B cell (primary cell): ENCODE measurements around the gene BLOC1S1. TPM values are rescaled to one million over a fixed set of nuclear protein-coding genes. Genes with fewer than 3 reads are reported as not detected.
A peak's percentile ranks its signal among the peaks of the same experiment; 100 is the strongest.

Experiments
- ATAC-seq: fragments of 200-7000 bp; cut with Tn5 transposase; one replicate; pipeline ENCODE4 v1.10.0; 2021; ENCODE audit warnings: low read depth, mild to moderate bottlenecking, moderate number of reproducible peaks, moderate library complexity
- CTCF ChIA-PET: fragments of 350-600 bp; sonication (Branson Sonifier 250); formaldehyde crosslinking; loops from one replicate; lab custom pipeline; 2021; ENCODE audit warnings: antibody characterized with exemption, inconsistent platforms; lab: Charles Lee
- POLR2A ChIA-PET: fragments of 350-600 bp; sonication (Branson Sonifier 250); formaldehyde crosslinking; loops from one replicate; lab custom pipeline; 2021; ENCODE audit warnings: antibody characterized with exemption; lab: Charles Lee
- DNase-seq: peaks from one replicate; pipeline ENCODE4 v3.0.0; 2013
- H2AFZ ChIP-seq: 2 replicates; pipeline ENCODE4 v1.6.1; 2012; ENCODE audit warnings: mild to moderate bottlenecking, low read depth, low read length; ENCODE audit not compliant: insufficient read depth, poor library complexity, severe bottlenecking
- H3K27ac ChIP-seq, 2 donors: 1 replicate in 1 of 2; 2 replicates in 1 of 2; pipeline ENCODE4 v1.5.1; 2012 to 2013; ENCODE audit warnings: low read length in 2 of 2, mild to moderate bottlenecking in 2 of 2, moderate library complexity in 1 of 2
- H3K27me3 ChIP-seq, 4 experiments: fragments of 200-600 bp in 1 of 4; sonication (generic) in 1 of 4; replicated peaks in 1 of 4; 1 replicate in 2 of 4; 2 replicates in 2 of 4; pipeline versions ENCODE4 v1.6.1 to v1.7.0; 2013 to 2016; ENCODE audit warnings: low read length in 3 of 4, mild to moderate bottlenecking in 2 of 4, mixed read lengths in 1 of 4, moderate library complexity in 1 of 4; ENCODE audit not compliant: insufficient read depth in 4 of 4, control insufficient read depth in 3 of 4; ENCODE audit errors: control extremely low read depth in 1 of 4
- H3K36me3 ChIP-seq, 2 experiments: replicated peaks in 1 of 2; 1 replicate in 1 of 2; 2 replicates in 1 of 2; pipeline versions ENCODE4 v1.6.1 to v1.7.1; 2013; ENCODE audit warnings: low read length in 1 of 2; ENCODE audit not compliant: insufficient read depth in 2 of 2, control insufficient read depth in 1 of 2; ENCODE audit errors: control extremely low read depth in 1 of 2, extremely low read depth in 1 of 2
- H3K4me1 ChIP-seq, 2 donors: fragments of 200-600 bp in 1 of 2; sonication (generic) in 1 of 2; 1 replicate in 1 of 2; 2 replicates in 1 of 2; pipeline versions ENCODE4 v1.5.1 to v1.6.1; 2013 to 2017; ENCODE audit warnings: low read length in 2 of 2; ENCODE audit not compliant: control insufficient read depth in 2 of 2, insufficient read depth in 2 of 2
- H3K4me2 ChIP-seq: replicated peaks from 2 replicates; pipeline ENCODE3; 2012; ENCODE audit warnings: mild to moderate bottlenecking, low read depth, low read length; ENCODE audit not compliant: poor library complexity, severe bottlenecking
- H3K4me3 ChIP-seq, 5 experiments: fragments of 200-600 bp in 1 of 5; sonication (generic) in 1 of 5; 1 replicate in 3 of 5; 2 replicates in 2 of 5; pipeline versions ENCODE4 v1.5.1 to v1.7.0; 2011 to 2016; ENCODE audit warnings: low read length in 4 of 5, mild to moderate bottlenecking in 4 of 5, low read depth in 2 of 5, control low read depth in 1 of 5, moderate library complexity in 1 of 5; ENCODE audit not compliant: insufficient read depth in 1 of 5; ENCODE audit errors: control extremely low read depth in 1 of 5, extremely low read depth in 1 of 5
- H3K79me2 ChIP-seq: fragments of 200-600 bp; sonication (generic); one replicate; pipeline ENCODE4 v1.6.0; 2016; ENCODE audit warnings: low read length; ENCODE audit not compliant: control insufficient read depth, insufficient read depth
- H3K9ac ChIP-seq: fragments of 200-600 bp; sonication (generic); 2 replicates; pipeline ENCODE4 v1.6.1; 2017; ENCODE audit warnings: mild to moderate bottlenecking, low read length, moderate library complexity
- H3K9me3 ChIP-seq, 3 donors: one replicate each; pipeline versions ENCODE4 v1.6.1 to v1.7.1; 2013; ENCODE audit warnings: low read length in 2 of 3; ENCODE audit not compliant: control insufficient read depth in 2 of 3, insufficient read depth in 1 of 3; ENCODE audit errors: control extremely low read depth in 1 of 3
- H4K20me1 ChIP-seq: 2 replicates; pipeline ENCODE4 v1.6.0; 2012; ENCODE audit warnings: mild to moderate bottlenecking, low read length; ENCODE audit not compliant: insufficient read depth, control insufficient read depth, poor library complexity, severe bottlenecking
- H3K27ac Mint-ChIP-seq: one replicate; pipeline ENCODE4 v1.8.0; 2021; ENCODE audit warnings: mixed read lengths
- H3K27me3 Mint-ChIP-seq: one replicate; pipeline ENCODE4 v1.8.0; 2021; ENCODE audit warnings: mixed read lengths
- H3K4me1 Mint-ChIP-seq: one replicate; pipeline ENCODE4 v1.8.0; 2021; ENCODE audit warnings: mixed read lengths
- H3K4me3 Mint-ChIP-seq: one replicate; pipeline ENCODE4 v1.8.0; 2021; ENCODE audit warnings: mixed read lengths
- H3K9me3 Mint-ChIP-seq: one replicate; pipeline ENCODE4 v1.8.0; 2022; ENCODE audit warnings: mixed read lengths; ENCODE audit not compliant: insufficient read depth
- CTCF ChIP-seq: fragments of 200-600 bp; IDR thresholded peaks from one replicate; pipeline ENCODE4 v1.8.0; 2022; ENCODE audit warnings: antibody characterized with exemption, mild to moderate bottlenecking
- EZH2 ChIP-seq: IDR thresholded peaks from 2 replicates; pipeline ENCODE4 v1.6.1; 2012; ENCODE audit warnings: borderline replicate concordance, low read depth, mild to moderate bottlenecking, moderate library complexity, low read length; ENCODE audit not compliant: insufficient read depth, poor library complexity, severe bottlenecking
- WGBS: methylation state at CpG from one replicate; pipeline ENCODE4 v1.1.5; 2013; ENCODE audit warnings: missing lambda C conversion rate; ENCODE audit not compliant: insufficient coverage; 5-methylcytosine and 5-hydroxymethylcytosine counted together
- intact Hi-C: fragments of 100-400 bp; cut with micrococcal nuclease; formaldehyde crosslinking; loops from one replicate; pipeline ENCODE4 v1.10.0; 2022
- polyA plus RNA-seq: library from polyadenylated mRNA; depleted of rRNA; stranded (reverse); fragments of >200 nt; gene quantifications from 2 replicates; pipeline ENCODE4 v1.2.3, GENCODE V29; 2012
- total RNA-seq, 2 donors: library from RNA; stranded (reverse); fragments of 120-200 nt in 1 of 2; gene quantifications; 1 replicate in 1 of 2; 2 replicates in 1 of 2; pipeline versions ENCODE4 v1.2.3 to v1.2.4, GENCODE V29; 2013 to 2022

The BLOC1S1 gene
- total and polyA plus RNA-seq, 2 donors (not counting 1 experiment from before 2014, with no cell fraction given) = 71.1 to 229 TPM

GRCh38 chr12:55717011-55718007 is 1.5 kb downstream of the BLOC1S1 start:
- POLR2A ChIA-PET = interaction anchor here (1.1 to 2.0 kb wide), 3 partner anchors 11 to 209 kb away, joined by 3 to 6 read pairs (median 3); partner anchors contain the start of gene CD63
- TF ChIP-seq CTCF (no peak), EZH2 (no peak)
- H3K27me3 Mint-ChIP-seq = no peaks in the 10 kb centered on the region
- H3K4me3 Mint-ChIP-seq = peak overlapping the region; percentile 98
- Histone ChIP-seq H3K4me2 (peak overlapping the region; percentile 80), H3K36me3 (peaks cover 0 to 18% of the 10 kb centered on the region in 2 experiments), H3K27me3 (no peaks in the 10 kb centered on the region), H3K4me1 (peaks cover 16 to 30% of the 10 kb centered on the region in 2 donors), H3K9me3 (no peaks in the 10 kb centered on the region), H3K9ac (peak overlapping the region; percentile 73), H3K79me2 (peaks cover 25% of the 10 kb centered on the region), H3K4me3 (peak overlapping the region; percentile 86 to 98 (median 97)), H2AFZ (peak overlapping the region; percentile 90), H4K20me1 (peaks cover 23% of the 10 kb centered on the region), H3K27ac (peak overlapping the region in 1 of 2 donors; percentile 84)
- ATAC-seq = no peak
- peaks cover 38% of the 10 kb centered on the region for H3K4me1 Mint-ChIP-seq
- intact Hi-C loops = loop anchor here (2.0 kb wide), 2 partner anchors 45 to 209 kb away; partner anchors contain the start of gene PYM1
- no peak for DNase-seq
- H3K27ac Mint-ChIP-seq = peak overlapping the region; percentile 99
- CTCF ChIA-PET = interaction anchor here (0.6 to 11.0 kb wide), 10 partner anchors 11 to 1215 kb away, joined by 3 to 147 read pairs (median 6); partner anchors contain the start of gene CD63
- WGBS = 66% methylated on average over 5 of the region's 8 CpGs
- H3K9me3 Mint-ChIP-seq = no peaks in the 10 kb centered on the region
